C4-2B (cell line): ENCODE measurements around the gene TUFM.

Experiments
- ZFX ChIP-seq: fragments of 450-650 bp; IDR thresholded peaks from 2 replicates; pipeline ENCODE4 v1.6.1; 2017
- TF ChIP-seq, protein P1 (sequence below): fragments of 450-650 bp; conservative IDR thresholded peaks from 2 replicates; pipeline ENCODE4 v1.5.1; 2017; ENCODE audit warnings: mild to moderate bottlenecking

DNA sequence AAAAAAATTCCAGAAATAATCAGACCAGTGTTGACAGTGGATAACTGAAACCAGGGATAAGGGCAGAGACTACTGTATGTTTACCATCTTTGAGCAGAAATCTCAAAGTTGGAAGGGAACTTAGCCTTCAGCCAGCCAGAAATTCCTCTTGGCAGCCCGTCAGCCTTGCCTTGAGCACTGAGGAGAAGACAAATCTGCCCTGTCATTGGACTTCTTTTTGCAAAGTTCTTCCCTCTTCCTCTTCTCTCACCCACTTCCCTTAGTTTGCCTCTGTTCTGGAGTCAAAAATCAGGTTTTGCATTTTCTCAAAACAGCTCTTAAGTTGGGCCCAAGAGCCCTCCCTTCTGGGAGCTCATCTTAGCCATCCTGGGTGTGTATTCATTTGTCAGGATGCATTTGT lies 6.2 kb downstream of the TUFM start:
- TF ChIP-seq, protein P1, sequence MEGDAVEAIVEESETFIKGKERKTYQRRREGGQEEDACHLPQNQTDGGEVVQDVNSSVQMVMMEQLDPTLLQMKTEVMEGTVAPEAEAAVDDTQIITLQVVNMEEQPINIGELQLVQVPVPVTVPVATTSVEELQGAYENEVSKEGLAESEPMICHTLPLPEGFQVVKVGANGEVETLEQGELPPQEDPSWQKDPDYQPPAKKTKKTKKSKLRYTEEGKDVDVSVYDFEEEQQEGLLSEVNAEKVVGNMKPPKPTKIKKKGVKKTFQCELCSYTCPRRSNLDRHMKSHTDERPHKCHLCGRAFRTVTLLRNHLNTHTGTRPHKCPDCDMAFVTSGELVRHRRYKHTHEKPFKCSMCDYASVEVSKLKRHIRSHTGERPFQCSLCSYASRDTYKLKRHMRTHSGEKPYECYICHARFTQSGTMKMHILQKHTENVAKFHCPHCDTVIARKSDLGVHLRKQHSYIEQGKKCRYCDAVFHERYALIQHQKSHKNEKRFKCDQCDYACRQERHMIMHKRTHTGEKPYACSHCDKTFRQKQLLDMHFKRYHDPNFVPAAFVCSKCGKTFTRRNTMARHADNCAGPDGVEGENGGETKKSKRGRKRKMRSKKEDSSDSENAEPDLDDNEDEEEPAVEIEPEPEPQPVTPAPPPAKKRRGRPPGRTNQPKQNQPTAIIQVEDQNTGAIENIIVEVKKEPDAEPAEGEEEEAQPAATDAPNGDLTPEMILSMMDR: no peak
- TF ChIP-seq ZFX: no peak
